ENCODE measurements around the gene C1QL1. TPM values are rescaled to one million over a fixed set of nuclear protein-coding genes. Genes with fewer than 3 reads are reported as not detected.
"Not testable (repeated sequence)": the region's sequence is repeated elsewhere in the genome, so short reads cannot be mapped to it uniquely, and the experiment has no call there.

C1QL1 gene
- total RNA-seq, 2 donors from 2014 or later: 0.94 to 2.9 TPM

GRCh38 chr17:44967026-44967906 lies 837 bp downstream of the C1QL1 start:
- DNase-seq: no peak
- no peak for ATAC-seq
- intact Hi-C loops (cut with DNase I): no loop called here

- intact Hi-C loops (cut with DNase I): no loop called here
- no peak for ATAC-seq
- DNase-seq: no peak
These were observed 1.6 kb downstream of the C1QL1 start for GRCh38 chr17:44966348-44967025.

GRCh38 chr17:44965481-44966234 lies 2.4 kb downstream of the C1QL1 start:
- no peak for ATAC-seq
- no peak for DNase-seq
- intact Hi-C loops (cut with DNase I): no loop called here

GRCh38 chr17:44961921-44962350 lies 6.2 kb downstream of the C1QL1 start:
- ATAC-seq: peak in 1 of 2 donors; percentile 58
- intact Hi-C loops (cut with DNase I): no loop called here
- no peak for DNase-seq

- peak in 1 of 2 donors; percentile 30 for ATAC-seq
- DNase-seq: no peak
- intact Hi-C loops (cut with DNase I): no loop called here
These were observed 7.4 kb downstream of the C1QL1 start for GRCh38 chr17:44960691-44961090.

GRCh38 chr17:44959821-44960531 lies 8.1 kb downstream of the C1QL1 start:
- intact Hi-C loops (cut with DNase I): no loop called here
- DNase-seq: no peak
- ATAC-seq: peak in 1 of 2 donors; percentile 35

- ATAC-seq (no peak), DNase-seq (no peak)
- intact Hi-C loops (cut with DNase I): no loop called here
These were observed 10.8 kb downstream of the C1QL1 start for GRCh38 chr17:44956998-44957981.

DNA sequence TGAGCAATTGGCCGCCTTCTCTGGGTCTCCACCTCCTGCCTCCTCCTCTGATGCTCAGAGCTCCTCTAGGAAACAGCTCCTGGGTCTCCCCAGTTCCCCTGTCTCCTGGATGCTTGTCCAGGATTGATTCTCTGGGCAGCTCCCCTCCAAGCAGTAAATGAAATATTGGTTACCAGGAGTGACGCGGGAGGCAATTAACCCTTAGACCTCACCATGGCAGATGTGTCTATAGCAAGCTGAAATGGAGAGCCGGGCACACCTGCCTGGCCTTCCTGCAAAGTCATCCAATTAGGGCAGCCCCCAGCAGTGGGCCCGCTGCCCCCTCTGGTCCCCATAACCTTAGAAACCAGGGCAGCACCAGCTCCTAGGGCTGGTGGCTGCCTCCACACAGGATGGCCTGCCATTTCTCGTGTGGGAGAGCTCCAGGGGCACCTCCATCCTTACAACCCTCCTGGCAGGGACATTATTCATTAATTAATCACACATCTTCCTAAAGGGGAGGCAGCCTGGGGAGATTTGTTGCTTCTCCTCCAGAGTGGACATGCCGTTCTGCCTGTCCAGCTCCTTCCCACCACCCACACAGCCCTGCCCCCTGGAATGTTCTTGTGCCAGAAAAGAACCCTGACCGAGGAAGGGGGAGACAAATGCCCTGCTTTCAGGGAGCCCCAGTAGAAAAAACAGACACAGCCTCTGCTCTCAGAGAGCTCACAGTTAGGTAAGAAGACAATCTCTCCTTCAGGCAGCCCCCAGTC lies 12.3 kb downstream of the C1QL1 start:
- intact Hi-C loops (cut with DNase I): no loop called here
- DNase-seq (no peak), ATAC-seq (no peak)

DNA sequence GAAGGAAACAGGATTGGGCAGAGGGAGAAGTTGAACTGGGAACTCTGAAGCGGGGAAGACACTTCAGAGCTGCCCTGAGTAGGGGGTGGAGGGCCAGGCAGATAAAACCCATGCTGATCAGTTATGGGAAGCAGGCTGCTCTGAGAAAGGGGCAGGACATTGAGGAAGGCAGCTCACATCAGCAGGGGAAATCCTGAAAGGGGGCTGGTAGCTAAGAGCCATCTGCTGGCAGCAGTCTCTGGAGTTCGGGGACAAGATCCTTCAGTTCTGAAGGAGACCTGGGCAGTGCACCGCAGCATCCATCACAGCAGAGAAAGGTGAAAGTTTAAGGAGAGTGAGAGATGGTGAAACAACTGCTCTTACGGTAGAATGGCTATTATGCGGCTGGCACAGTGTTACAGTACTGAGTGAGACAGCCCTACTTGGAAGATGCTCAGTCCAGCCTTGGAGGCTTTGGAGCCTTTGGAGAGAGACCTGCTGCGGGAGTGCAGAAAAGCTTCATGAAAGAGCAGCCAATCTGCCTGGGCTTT lies 15.1 kb downstream of the C1QL1 start:
- intact Hi-C loops (cut with DNase I): no loop called here
- ATAC-seq (no peak), DNase-seq (no peak)

- intact Hi-C loops (cut with DNase I): no loop called here
- ATAC-seq (no peak), DNase-seq (no peak)
These were observed 19.7 kb downstream of the C1QL1 start for GRCh38 chr17:44948315-44948795.

DNA sequence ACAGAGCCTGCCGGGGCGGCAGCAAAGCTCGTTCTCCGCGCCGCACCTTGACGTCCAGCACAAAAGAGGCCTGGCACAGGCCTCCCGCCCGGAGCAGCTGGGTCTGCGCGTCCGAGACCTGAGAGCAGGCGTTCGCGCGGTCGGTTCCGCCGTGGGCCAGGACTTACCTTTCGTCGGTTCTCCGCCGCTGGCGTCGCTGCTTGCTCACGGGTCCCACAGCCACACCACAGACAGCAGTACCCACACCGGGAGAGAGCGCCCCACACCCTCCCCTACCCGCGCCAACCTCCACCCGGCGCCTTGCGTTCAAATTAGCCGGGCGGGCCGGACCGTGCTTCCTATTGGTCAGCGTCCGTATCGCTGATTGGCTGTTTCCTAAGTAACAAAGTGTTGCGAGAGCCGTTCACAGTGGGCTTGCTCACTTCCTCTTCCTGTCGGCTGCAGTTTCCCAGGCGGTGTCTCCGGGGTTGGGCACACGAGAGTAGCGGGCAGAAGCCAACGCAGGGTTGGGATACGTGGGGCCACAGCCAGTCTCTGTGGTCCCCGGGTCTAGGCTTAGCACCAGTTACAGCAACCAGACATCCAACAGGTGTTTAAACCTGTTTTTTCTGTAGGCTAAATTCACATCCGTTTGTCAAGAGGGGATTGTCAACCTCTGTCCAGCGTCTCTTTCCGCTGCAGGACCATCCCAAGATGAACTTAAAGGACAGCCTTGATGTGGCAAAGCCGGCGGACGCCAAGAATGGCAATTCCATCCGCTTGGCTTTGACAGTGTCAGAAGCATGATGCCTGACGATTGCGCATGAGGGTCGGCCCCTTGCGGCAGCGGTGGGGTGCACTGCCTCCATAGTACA lies 20.4 kb downstream of the C1QL1 start, which contains the start of gene KIF18B:
KIF18B (minus strand) TSS at position 313 of the 854 bp plus-strand sequence. CDS start 11,429 bp downstream, outside the sequence.
- ATAC-seq (peak; percentile 100), DNase-seq (peak; percentile 91)
- intact Hi-C loops (cut with DNase I): no loop called here

DNA sequence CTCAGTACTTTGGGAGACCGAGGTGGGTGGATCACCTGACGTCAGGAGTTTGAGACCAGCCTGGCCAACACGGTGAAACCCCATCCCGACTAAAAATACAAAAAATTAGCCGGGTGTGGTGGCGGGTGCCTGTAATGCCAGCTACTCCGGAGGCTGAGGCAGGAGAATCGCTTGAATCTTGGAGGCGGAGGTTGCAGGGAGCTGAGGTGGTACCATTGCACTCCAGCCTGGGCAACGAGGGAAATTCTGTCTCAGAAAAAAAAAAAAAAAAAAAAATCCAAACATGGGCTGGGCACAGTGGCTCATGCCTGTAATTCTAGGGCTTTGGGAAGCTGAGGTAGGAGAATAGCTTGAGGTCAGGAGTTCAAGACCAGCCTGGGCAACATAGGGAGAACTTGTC lies 22.5 kb downstream of the C1QL1 start:
- intact Hi-C loops (cut with DNase I); DNase-seq; ATAC-seq: not testable (repeated sequence)

GRCh38 chr17:44942456-44942855 lies 25.6 kb downstream of the C1QL1 start:
- intact Hi-C loops (cut with DNase I): no loop called here
- DNase-seq (no peak), ATAC-seq (no peak)

DNA sequence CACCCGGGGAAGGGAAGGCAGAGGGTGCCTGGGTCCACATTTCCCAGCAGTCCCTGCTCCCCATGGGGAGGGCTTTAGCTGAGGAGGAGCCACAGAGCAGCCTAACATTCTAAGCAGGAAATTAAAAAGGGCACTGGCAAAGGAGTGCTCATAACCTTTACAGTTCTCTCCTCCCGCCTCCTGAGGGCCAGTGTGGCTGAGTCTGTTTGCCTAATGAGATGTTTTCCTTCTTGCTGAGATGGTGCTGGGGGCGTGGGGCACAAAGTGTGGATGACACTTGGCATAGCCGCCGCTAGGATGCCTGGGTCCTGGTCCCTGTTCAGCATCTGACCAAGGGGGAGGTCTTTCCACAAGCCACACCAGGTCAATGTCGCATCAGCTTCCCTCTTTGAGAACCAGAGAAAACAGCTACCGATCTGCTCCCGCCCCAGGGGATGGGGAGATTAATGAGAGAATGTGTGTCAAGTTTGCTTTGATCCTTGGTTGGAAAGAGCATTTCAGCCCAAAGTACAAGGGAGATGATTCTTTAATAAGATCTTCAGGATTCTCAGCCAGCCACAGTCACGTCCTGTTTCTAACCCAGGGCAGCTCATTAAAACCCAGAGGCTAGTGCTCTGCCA lies 26.3 kb downstream of the C1QL1 start:
- intact Hi-C loops (cut with DNase I): no loop called here
- ATAC-seq (no peak), DNase-seq (no peak)

DNA sequence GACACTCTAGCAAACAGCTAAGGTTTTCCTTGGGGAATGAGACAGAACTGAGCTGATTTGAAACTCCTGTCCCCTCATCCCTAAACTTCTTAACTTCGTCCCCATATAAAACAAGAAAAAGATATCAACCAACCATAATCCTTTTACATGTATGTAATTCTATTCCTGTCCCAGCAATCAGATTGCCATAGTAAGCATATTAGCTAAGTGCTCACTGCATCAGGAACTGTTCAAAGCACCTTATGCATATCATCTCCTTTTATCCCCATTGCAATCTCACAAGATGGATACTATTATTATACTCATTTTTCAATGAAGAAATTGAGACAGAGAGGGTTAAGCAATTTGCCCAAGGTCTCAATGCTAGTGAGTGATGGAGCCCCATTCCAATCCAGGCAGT lies 27.3 kb downstream of the C1QL1 start:
- intact Hi-C loops (cut with DNase I): no loop called here
- no peak for ATAC-seq
- no peak for DNase-seq
